H9 (cell line): ENCODE measurements around the gene PARP3. TPM values are rescaled to one million over a fixed set of nuclear protein-coding genes. Genes with fewer than 3 reads are reported as not detected.

Experiments
- DNase-seq: peaks from one replicate; pipeline ENCODE4 v3.0.0-alpha.2; 2017
- H2AFZ ChIP-seq: one replicate; pipeline ENCODE4 v1.6.1; 2013; ENCODE audit warnings: mild to moderate bottlenecking, low read length, control low read depth, moderate library complexity
- H2AK5ac ChIP-seq: 2 replicates; pipeline ENCODE4 v1.6.1; 2013; ENCODE audit warnings: low read length, control low read depth, mixed read lengths; ENCODE audit not compliant: insufficient read length
- H2BK120ac ChIP-seq: one replicate; pipeline ENCODE4 v1.6.1; 2013; ENCODE audit warnings: low read depth, mild to moderate bottlenecking, low read length, control low read depth, inconsistent platforms; ENCODE audit not compliant: poor library complexity, severe bottlenecking
- H2BK12ac ChIP-seq: 2 replicates; pipeline ENCODE4 v1.6.1; 2013; ENCODE audit warnings: low read length, control low read depth, mixed read lengths, low read depth; ENCODE audit not compliant: insufficient read length
- H2BK15ac ChIP-seq: 2 replicates; pipeline ENCODE4 v1.6.1; 2013; ENCODE audit warnings: low read depth, low read length, control low read depth
- H2BK20ac ChIP-seq: one replicate; pipeline ENCODE4 v1.6.1; 2013; ENCODE audit warnings: low read depth, mild to moderate bottlenecking, low read length, control low read depth, inconsistent platforms; ENCODE audit not compliant: poor library complexity, severe bottlenecking
- H2BK5ac ChIP-seq: 2 replicates; pipeline ENCODE4 v1.6.1; 2013; ENCODE audit warnings: low read length, control low read depth, mixed read lengths; ENCODE audit not compliant: insufficient read length
- H3K14ac ChIP-seq: 2 replicates; pipeline ENCODE4 v1.6.1; 2013; ENCODE audit warnings: low read length, control low read depth; ENCODE audit not compliant: insufficient read depth
- H3K18ac ChIP-seq: 2 replicates; pipeline ENCODE4 v1.6.1; 2013; ENCODE audit warnings: low read depth, mild to moderate bottlenecking, mixed read lengths, low read length, control low read depth; ENCODE audit not compliant: insufficient read length
- H3K23ac ChIP-seq: 2 replicates; pipeline ENCODE4 v1.6.1; 2013; ENCODE audit warnings: low read length, control low read depth, mixed read lengths, low read depth; ENCODE audit not compliant: insufficient read length
- H3K23me2 ChIP-seq: 2 replicates; pipeline ENCODE4 v1.6.1; 2013; ENCODE audit warnings: low read depth, mild to moderate bottlenecking, mixed read lengths, low read length, control low read depth; ENCODE audit not compliant: insufficient read length, poor library complexity, severe bottlenecking
- H3K27ac ChIP-seq: 2 replicates; pipeline ENCODE4 v1.5.1; 2013; ENCODE audit warnings: low read length, control low read depth, mixed read lengths, low read depth; ENCODE audit not compliant: insufficient read length
- H3K27me3 ChIP-seq: 2 replicates; pipeline ENCODE4 v1.6.1; 2013; ENCODE audit warnings: low read length, control low read depth, inconsistent platforms; ENCODE audit not compliant: insufficient read depth
- H3K4ac ChIP-seq: 2 replicates; pipeline ENCODE4 v1.6.1; 2013; ENCODE audit warnings: low read depth, mild to moderate bottlenecking, control low read depth, inconsistent platforms, low read length, moderate library complexity
- H3K4me1 ChIP-seq: 2 replicates; pipeline ENCODE4 v1.6.1; 2013; ENCODE audit warnings: low read length, control low read depth, inconsistent platforms; ENCODE audit not compliant: insufficient read depth
- H3K4me2 ChIP-seq: 2 replicates; pipeline ENCODE4 v1.6.1; 2013; ENCODE audit warnings: low read length, control low read depth, mixed read lengths; ENCODE audit not compliant: insufficient read length, insufficient read depth
- H3K56ac ChIP-seq: 2 replicates; pipeline ENCODE4 v1.6.1; 2013; ENCODE audit warnings: low read depth, mild to moderate bottlenecking, mixed read lengths, low read length, control low read depth; ENCODE audit not compliant: insufficient read length
- H3K79me1 ChIP-seq: 2 replicates; pipeline ENCODE4 v1.6.1; 2013; ENCODE audit warnings: low read depth, mild to moderate bottlenecking, moderate library complexity, low read length, control low read depth, inconsistent platforms; ENCODE audit not compliant: insufficient read depth, poor library complexity, severe bottlenecking
- H3K79me2 ChIP-seq: 2 replicates; pipeline ENCODE4 v1.6.1; 2013; ENCODE audit warnings: low read length, control low read depth, inconsistent platforms; ENCODE audit not compliant: insufficient read depth
- H3K9ac ChIP-seq: 2 replicates; pipeline ENCODE4 v1.6.1; 2013; ENCODE audit warnings: low read length, control low read depth, mixed read lengths; ENCODE audit not compliant: insufficient read length; ENCODE audit errors: extremely low read depth
- H3K9me3 ChIP-seq: one replicate; pipeline ENCODE4 v1.6.1; 2013; ENCODE audit warnings: low read depth, low read length, inconsistent platforms; ENCODE audit not compliant: control insufficient read depth
- H3T11ph ChIP-seq: one replicate; pipeline ENCODE4 v1.6.1; 2013; ENCODE audit warnings: mild to moderate bottlenecking, low read length, control low read depth, inconsistent platforms
- H4K20me1 ChIP-seq: one replicate; pipeline ENCODE4 v1.6.1; 2013; ENCODE audit not compliant: control insufficient read depth, insufficient read length, insufficient read depth
- H4K5ac ChIP-seq: 2 replicates; pipeline ENCODE4 v1.6.1; 2013; ENCODE audit warnings: low read depth, mild to moderate bottlenecking, mixed read lengths, low read length, control low read depth; ENCODE audit not compliant: insufficient read length
- H4K8ac ChIP-seq: replicated peaks from 2 replicates; pipeline ENCODE4 v1.6.1; 2013; ENCODE audit warnings: low read length, control low read depth, mixed read lengths, low read depth; ENCODE audit not compliant: insufficient read length
- H4K91ac ChIP-seq: 2 replicates; pipeline ENCODE4 v1.6.1; 2013; ENCODE audit warnings: low read depth, mild to moderate bottlenecking, moderate library complexity, mixed read lengths, low read length, control low read depth; ENCODE audit not compliant: insufficient read length
- H3K27ac Mint-ChIP-seq, 3 experiments: 2 replicates in 2 of 3; 3 replicates in 1 of 3; pipeline ENCODE4 v1.8.0; 2020 to 2021; ENCODE audit warnings: mixed read lengths in 3 of 3, mild to moderate bottlenecking in 1 of 3, moderate library complexity in 1 of 3
- H3K27me3 Mint-ChIP-seq: 2 replicates; pipeline ENCODE4 v1.8.0; 2021; ENCODE audit warnings: low read depth, mild to moderate bottlenecking, moderate library complexity, mixed read lengths
- H3K36me3 Mint-ChIP-seq, 3 experiments: 2 replicates in 2 of 3; 3 replicates in 1 of 3; pipeline ENCODE4 v1.8.0; 2020 to 2021; ENCODE audit warnings: low read depth in 3 of 3, mixed read lengths in 3 of 3; ENCODE audit not compliant: insufficient read depth in 1 of 3
- H3K4me1 Mint-ChIP-seq, 2 experiments: 2 replicates each; pipeline ENCODE4 v1.8.0; 2020; ENCODE audit warnings: mixed read lengths in 2 of 2
- H3K4me3 Mint-ChIP-seq, 2 experiments: 2 replicates in 1 of 2; 3 replicates in 1 of 2; pipeline ENCODE4 v1.8.0; 2020 to 2021; ENCODE audit warnings: mild to moderate bottlenecking in 2 of 2, mixed read lengths in 2 of 2, moderate library complexity in 1 of 2
- H3K9me3 Mint-ChIP-seq, 2 experiments: 2 replicates in 1 of 2; 3 replicates in 1 of 2; pipeline ENCODE4 v1.8.0; 2020; ENCODE audit warnings: mild to moderate bottlenecking in 2 of 2, mixed read lengths in 2 of 2, moderate library complexity in 1 of 2
- WGBS: extraction: QIAGEN DNeasy Blood & Tissue Kit; methylation state at CpG from one replicate; pipeline ENCODE4 v1.1.7; 2013; ENCODE audit warnings: missing lambda C conversion rate, low lambda C conversion rate, mixed read lengths; ENCODE audit not compliant: insufficient read length; ENCODE audit errors: extremely low coverage; 5-methylcytosine and 5-hydroxymethylcytosine counted together
- total RNA-seq: library from RNA; stranded (reverse); gene quantifications from 2 replicates; pipeline ENCODE4 v1.2.1, GENCODE V29; 2021
- TF ChIP-seq, protein P1 (sequence below): fragments of 200-600 bp; sonication (generic); conservative IDR thresholded peaks from 3 replicates; pipeline ENCODE4 v1.8.0; 2021; ENCODE audit warnings: antibody characterized with exemption, mild to moderate bottlenecking

The PARP3 gene
- total RNA-seq, 1 experiment from 2014 or later: 1.3 TPM

DNA sequence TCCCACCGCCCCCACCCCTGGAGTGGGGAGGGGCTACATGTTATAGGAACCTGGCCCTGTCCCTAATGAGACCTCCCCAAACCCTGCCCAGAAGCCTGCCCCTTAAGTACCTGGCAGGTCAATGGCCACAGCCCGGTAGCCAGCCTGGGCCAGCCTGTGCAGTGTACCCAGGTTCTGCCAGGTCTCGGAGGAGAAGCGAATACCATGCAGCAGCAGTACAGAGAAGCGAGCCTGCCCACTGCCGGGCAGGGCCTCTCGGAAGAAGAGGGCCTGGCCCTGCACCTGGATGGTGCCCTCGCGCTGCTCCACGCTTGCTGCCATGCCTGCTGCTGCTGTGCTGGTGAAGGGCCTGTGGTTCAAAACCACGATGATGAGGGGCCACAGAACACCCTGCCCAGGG lies 29.2 kb downstream of the PARP3 start:
- no peak overlapping the region for H3T11ph ChIP-seq
- H4K91ac ChIP-seq: no peak overlapping the region
- H3K4me1 ChIP-seq: peaks cover 21% of the 10 kb centered on the region; the same call in 1 of the 2 replicates
- H2BK120ac ChIP-seq: no peak overlapping the region
- Mint-ChIP-seq H3K36me3 (peaks cover 0 to 2% (median 0%) of the 10 kb centered on the region in 3 experiments; a peak in 3 of 7 replicates), H3K27me3 (peaks cover 21% of the 10 kb centered on the region), H3K4me3 (no peak overlapping the region; a peak in 1 of 5 replicates), H3K9me3 (no peaks in the 10 kb centered on the region), H3K27ac (no peak overlapping the region), H3K4me1 (peaks cover 32 to 53% of the 10 kb centered on the region in 2 experiments)
- no peak overlapping the region for H3K4ac ChIP-seq
- H2AFZ ChIP-seq: no peak overlapping the region
- H2BK20ac ChIP-seq: no peak overlapping the region
- H2BK5ac ChIP-seq: no peak overlapping the region
- no CpG with 5 or more reads among the region's 11 CpGs for WGBS
- no peak overlapping the region for H2BK12ac ChIP-seq
- H2AK5ac ChIP-seq: no peak overlapping the region
- no peak overlapping the region for H3K18ac ChIP-seq
- H3K9me3 ChIP-seq: no peaks in the 10 kb centered on the region
- no peak overlapping the region for H3K27ac ChIP-seq
- no peak overlapping the region for H4K5ac ChIP-seq
- no peaks in the 10 kb centered on the region for H3K79me1 ChIP-seq
- no peak overlapping the region for H3K14ac ChIP-seq
- H3K23me2 ChIP-seq: peaks cover 21% of the 10 kb centered on the region
- no peak overlapping the region for H4K8ac ChIP-seq
- H3K9ac ChIP-seq: no peak overlapping the region
- TF ChIP-seq, protein P1, sequence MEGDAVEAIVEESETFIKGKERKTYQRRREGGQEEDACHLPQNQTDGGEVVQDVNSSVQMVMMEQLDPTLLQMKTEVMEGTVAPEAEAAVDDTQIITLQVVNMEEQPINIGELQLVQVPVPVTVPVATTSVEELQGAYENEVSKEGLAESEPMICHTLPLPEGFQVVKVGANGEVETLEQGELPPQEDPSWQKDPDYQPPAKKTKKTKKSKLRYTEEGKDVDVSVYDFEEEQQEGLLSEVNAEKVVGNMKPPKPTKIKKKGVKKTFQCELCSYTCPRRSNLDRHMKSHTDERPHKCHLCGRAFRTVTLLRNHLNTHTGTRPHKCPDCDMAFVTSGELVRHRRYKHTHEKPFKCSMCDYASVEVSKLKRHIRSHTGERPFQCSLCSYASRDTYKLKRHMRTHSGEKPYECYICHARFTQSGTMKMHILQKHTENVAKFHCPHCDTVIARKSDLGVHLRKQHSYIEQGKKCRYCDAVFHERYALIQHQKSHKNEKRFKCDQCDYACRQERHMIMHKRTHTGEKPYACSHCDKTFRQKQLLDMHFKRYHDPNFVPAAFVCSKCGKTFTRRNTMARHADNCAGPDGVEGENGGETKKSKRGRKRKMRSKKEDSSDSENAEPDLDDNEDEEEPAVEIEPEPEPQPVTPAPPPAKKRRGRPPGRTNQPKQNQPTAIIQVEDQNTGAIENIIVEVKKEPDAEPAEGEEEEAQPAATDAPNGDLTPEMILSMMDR: no peak
- no peaks in the 10 kb centered on the region for H3K79me2 ChIP-seq
- H2BK15ac ChIP-seq: no peak overlapping the region
- H3K56ac ChIP-seq: no peak overlapping the region
- no peak for DNase-seq
- H4K20me1 ChIP-seq: peaks cover 3% of the 10 kb centered on the region
- H3K23ac ChIP-seq: no peak overlapping the region
- H3K4me2 ChIP-seq: no peak overlapping the region
- H3K27me3 ChIP-seq: peaks cover 5% of the 10 kb centered on the region; the same call in 1 of the 2 replicates
